Amniotic epithelial cell (primary cell): Measurements from ENCODE around the gene PARP9.

Experiments
- DNase-seq: peaks from one replicate; pipeline ENCODE4 v3.0.0-alpha.2; 2010; ENCODE audit warnings: low read depth

The PARP9 gene

DNA sequence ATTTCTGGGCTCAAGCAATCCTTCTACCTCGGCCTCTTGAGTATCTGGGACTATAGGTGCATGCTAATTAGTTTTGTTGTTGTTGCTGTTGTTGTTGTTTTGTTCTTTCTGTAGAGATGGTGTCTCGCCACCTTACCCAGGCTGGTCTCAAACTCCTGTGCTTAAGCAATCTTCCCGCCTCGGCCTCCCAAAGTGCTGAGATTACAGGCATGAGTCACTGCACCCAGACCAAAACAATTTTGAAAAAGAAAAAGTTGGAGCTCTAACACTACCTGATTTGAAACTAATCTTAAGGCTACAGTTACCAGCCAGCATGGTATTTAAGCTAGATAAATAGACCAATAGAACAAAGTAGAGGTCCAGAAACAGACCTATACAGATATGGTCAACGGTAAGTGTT is 79.1 kb downstream of the PARP9 start:
- peak; percentile 79 for DNase-seq

DNA sequence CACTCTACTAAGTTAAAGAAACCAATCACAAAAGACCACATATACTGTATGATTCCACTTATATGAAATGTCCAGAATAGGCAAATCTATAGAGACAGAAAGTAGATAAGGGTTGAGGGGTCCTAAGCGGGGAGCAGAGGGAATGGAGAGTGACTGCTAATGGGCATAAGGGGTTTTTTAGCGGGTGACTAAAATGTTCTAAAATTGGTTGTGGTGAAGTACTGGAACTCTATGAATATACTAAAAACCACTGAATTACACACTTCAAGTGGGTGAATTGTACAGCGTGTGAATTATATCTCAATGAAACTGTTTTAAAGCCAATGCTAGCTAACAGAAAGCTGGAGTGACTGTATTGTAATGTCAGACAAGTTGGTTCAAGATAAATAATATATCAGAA is 82.7 kb downstream of the PARP9 start:
- no peak for DNase-seq
